CD4-positive, alpha-beta T cell treated with Interferon alpha-2 for 1 hour (primary cell): ENCODE measurements around the gene SYNE3.
A peak's percentile ranks its signal among the peaks of the same experiment; 100 is the strongest.

Experiments used
- DNase-seq, 2 donors: peaks; one replicate each; pipeline ENCODE4 v3.0.0-alpha.2; 2020 to 2022

SYNE3 gene

DNA sequence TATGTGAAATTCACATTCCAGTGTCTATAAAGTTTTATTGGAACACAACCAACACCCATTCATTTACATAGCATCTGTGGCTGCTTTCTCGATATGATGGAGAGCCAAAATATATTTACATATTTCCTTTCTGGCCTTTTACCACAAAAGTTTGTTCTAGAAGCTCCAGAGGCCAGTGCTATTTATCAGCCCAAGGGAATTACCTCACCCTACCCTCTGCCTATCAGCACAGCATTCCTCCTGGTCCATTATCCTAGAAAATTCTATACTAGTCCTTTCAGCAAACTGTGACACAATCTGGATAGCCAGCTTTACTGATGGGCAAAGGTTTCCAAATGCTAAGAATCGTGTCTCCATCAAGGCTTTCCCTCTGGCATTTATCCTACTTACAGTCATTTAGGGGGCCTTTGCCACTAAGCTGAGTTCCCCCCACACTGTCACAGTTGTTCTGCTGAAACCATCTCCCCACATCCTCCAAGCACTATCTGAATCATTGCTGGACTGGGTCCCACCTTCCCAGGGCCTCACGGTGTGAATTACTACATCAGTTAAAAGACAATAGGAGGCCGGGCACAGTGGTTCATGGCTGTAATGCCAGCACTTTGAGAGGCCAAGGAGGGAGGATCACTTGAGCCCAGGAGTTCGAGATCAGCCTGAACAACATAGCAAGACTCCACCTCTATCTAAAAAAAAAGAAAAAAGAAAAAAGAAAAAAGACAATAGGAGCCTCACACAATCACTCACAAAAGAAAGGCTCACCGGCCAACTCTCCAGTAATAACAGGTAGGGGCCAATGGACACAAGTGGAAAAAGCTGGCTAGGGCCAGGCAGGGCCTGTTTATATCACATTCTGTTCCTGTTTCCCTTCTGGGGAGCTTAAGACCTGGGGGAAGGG is 12.1 kb downstream of the SYNE3 start:
- DNase-seq: no peak

DNA sequence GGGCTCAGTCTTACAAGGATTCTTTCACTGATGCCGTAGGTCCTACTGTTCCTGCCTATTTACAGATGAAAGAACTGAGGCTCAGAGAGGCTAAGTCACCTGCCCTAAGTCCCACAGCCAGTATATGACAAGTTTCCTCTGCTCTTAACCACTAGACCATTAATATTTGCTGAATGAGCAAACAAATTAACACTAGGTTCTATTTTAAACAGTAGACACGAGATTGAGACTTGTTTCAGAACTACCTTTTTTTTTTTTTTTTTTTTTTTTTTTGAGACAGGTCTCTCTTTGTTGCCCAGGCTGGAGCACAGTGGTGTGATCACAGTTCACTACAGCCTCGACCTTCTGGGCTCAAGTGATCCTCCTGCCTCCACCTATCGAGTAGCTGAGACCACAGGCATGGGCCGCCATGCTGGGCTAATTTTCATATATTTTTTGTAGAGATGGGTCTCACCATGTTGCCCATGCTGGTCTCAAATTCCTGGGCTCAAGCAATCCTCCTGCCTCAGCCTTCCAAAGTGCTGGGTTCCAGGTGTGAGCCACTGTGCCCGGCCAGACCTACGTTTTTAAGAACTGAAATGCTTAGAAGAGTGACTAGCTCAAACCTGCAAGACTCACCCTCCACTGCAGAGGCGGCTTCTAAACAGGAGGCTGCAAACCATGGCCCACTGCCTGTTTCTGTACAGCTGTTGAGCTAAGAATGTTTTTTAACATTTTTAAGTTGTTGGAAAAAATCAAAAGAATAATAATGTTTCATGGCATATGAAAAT is 12.9 kb downstream of the SYNE3 start:
- no peak for DNase-seq

GRCh38 chr14:95502381-95502950 is 14.0 kb downstream of the SYNE3 start:
- DNase-seq: no peak

- no peak for DNase-seq
Measured at GRCh38 chr14:95500772-95501401, 15.6 kb downstream of the SYNE3 start.

DNA sequence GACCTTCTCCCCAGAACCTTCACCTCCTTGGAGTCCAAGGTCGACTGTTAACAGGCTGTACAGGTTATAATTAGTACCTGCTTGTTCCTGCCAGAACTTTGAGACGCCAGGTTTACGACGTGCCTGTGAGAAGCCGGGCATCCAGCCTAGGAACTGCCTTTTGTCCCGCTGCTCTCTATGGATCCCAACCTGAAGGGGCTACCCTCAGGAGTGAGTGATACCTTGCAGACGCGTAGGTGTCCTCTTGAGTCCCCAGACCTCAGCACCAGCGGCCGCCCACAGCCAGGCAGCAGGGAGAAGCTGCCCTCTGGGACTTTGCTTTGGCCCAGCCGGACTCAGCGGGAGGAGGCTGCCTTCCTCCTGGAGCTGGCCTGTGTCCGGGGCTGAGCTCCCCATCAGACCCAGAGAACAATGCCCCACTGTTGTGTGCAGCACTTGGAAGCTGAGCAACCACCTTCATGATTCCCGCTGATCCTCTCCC is 16.2 kb downstream of the SYNE3 start:
- no peak for DNase-seq

GRCh38 chr14:95499354-95499750 is 17.1 kb downstream of the SYNE3 start:
- no peak for DNase-seq

DNA sequence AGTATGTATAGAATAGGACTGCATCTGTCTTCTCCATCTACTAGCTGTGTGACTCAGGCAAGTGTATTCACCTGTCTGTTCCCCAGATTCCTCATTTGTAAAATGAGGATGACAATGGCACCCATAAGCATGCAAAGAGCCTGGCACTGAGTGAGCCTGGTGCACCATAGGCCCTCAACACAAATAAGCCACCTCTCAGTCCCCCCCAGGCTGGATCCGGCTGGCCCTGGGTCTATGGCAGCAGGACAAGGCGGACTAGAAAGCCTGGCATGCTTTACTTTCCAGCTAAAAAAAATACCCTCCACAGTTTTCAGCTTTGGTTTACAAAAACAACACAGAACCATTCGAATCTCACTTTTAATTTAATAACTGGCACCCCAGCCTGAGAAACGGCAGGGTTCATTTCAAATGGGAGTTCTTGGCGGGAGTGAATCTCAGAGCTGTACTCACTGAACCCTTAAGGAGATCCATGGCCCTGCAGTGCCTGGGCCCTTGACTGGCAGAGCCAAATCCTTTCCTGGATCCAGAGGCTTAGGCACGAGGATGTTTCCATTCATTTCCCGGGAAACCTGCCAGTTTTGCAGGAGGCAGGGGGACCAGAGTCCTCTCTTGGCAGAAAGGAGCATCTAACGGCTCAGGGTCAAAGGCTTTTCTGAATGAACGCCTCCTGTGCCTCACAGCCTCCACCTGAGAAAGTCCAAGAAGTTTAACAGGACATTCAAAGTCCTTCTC is 17.7 kb downstream of the SYNE3 start:
- no peak for DNase-seq

DNA sequence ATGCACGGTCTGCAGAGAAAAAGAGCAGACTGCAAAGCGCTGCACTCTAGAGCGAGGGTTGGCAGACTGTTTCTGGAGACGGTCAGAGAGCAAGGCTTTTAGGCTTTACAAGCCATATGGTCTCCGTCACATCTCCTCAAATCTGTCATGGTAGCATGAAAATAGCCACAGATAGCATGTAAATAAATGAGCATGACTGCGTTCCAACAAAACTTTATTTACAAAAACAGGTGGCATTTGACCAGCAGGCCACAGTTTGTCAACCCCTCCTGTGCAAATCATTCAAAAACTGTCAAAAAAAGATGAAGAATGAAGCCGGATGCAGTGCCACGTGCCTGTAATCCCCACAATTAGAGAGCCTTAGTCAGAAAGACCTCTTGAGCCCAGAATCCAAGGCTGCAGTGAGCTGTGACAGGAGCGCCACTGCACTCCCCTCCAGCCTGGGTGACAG is 18.9 kb downstream of the SYNE3 start:
- no peak for DNase-seq

GRCh38 chr14:95496690-95497259 is 19.7 kb downstream of the SYNE3 start:
- DNase-seq: no peak

DNA sequence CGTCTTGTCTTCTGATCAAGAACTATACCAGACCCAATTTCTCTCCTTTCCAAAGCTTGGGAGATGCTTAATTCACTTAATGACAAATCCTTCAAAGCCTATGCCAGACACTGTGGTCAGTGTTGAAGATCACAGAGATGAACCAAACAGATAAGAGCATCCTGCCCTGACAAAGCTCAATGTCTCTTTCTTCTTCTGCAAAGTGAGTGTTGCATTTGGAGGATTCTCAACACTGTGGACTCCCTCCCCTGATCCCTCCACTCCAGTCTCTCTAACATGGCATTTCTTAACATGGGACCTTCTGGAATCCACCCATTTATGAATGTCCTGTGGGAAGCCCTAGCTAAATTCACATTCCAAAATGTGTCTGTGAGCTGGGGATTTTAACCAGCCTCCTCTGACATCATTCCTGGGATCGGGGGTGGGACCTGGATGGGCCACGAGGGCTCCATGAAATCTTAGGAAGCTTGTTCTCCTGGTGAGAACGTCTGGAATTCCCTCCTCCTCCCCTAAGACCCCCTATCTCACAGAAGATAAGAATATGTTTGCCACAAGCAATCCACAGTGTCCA is 20.3 kb downstream of the SYNE3 start:
- no peak for DNase-seq

GRCh38 chr14:95495538-95496025 is 20.9 kb downstream of the SYNE3 start:
- peak in 1 of 2 donors; percentile 62 for DNase-seq

- DNase-seq: no peak
Measured at GRCh38 chr14:95495076-95495475, 21.4 kb downstream of the SYNE3 start.

- DNase-seq: no peak
Measured at GRCh38 chr14:95494456-95494855, 22.0 kb downstream of the SYNE3 start.

GRCh38 chr14:95493976-95494375 is 22.5 kb downstream of the SYNE3 start:
- no peak for DNase-seq

- no peak for DNase-seq
Measured at GRCh38 chr14:95493503-95493902, 22.9 kb downstream of the SYNE3 start.

GRCh38 chr14:95491936-95492608 is 24.4 kb downstream of the SYNE3 start:
- no peak for DNase-seq

- no peak for DNase-seq
Measured at GRCh38 chr14:95490727-95491451, 25.6 kb downstream of the SYNE3 start.

- no peak for DNase-seq
Measured at GRCh38 chr14:95490138-95490509, 26.3 kb downstream of the SYNE3 start.

DNA sequence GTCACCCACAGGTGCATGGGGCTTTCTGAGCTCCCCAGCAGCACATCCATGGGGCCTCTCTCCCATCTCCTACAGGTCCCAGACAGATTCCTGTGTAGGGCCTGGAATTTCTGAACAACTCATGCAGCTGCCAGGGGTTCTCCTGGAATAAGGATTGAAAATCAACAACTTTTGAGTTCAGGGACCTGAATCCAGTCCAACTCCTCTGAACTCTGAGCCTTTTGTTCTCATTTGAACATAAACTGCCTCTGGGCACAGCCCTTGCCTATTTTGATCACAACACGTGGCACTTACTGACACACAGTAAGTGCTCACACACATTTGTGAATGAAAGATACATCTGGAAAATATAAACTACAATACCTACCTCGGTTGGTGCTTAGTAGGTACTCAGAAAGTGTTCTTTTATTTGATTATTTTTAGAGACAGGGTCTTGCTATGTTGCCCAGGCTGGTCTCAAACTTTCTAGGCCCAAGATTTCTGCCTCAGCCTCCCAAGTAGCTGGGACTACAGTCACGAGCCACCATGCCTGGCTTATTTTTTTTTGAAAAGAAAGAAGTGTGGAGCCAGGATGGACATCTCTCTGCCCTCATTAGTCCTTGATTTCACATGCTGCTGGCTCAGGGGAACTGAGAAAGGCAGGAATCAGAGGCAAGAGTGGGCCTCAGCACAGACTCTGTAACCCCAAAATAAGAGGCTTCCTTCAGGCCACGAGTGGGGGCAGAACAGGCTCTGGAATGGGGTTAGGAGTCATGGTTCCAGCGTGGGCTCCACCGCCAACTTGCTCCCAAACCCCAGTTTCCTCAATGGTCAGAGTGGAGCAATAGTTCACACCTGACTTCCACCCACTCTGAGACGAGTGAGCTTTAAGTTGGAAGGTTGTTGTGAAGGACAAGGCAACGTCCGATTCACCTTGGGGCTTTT is 27.0 kb downstream of the SYNE3 start:
- DNase-seq: no peak
